ENCODE measurements around the gene GRK5.

GRK5 gene

DNA sequence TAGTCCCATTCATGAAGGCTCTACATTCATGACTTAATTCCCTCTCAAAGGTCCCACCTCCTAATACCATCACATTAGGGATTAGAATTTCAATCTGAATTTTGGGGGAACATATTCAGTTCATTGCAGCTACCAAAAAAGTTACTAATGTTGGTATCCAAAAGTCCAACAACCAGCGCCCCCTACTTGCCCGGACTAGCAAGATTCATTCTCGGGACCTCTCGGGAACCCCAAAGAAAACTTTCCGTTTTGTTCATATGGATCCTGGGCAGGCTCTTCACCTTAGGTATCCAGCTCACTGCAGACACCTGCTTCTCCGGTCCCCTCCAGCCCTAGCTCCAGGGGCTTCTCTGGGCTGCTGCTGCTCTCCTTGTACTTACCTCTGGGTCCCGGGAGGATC, 8.9 kb upstream of the GRK5 start:
- DNase-seq (ENCODE audit: low read depth), result no peak
- TF ChIP-seq CTCF (IDR thresholded peaks at IDR 0.05; ENCODE audit: low read length, missing control alignments), result peak; percentile 54
- H3K4me3 ChIP-seq (replicated peaks; ENCODE audit: low read depth, low read length), result no peak overlapping the region

DNA sequence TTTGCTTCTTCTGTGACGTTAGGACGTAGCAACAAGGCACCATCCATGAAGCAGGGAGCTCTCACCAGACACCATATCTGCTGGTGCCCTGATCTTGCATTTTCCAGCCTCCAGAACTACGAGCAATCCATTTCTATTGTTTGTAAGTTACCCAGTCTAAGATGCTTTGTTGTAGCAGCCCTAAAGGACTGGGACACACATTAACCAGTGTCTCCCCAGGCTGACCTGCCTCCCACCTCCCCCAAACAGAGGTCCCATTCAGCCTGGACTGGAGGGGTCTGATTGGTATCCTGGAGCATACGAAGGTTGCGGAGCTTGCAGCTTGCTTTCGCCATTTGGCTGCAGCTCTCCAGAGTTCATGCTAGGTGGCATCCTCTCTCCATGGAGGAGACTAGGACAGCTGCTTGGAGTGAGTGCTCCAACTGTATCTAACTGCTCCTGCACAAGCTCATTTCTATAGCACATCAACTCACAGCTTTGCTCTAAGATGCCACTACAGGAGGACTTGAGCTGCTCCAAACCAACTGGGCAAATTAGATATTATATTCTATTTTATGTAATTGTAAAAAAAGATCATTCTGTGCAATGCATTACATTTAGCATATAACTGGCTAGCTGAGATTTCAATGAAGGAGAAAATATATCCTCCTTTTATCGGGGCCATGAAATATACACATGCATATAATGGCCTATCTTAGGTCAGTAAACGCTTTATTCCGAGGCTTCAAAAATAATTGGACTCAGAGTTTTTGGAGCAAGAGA, 8.0 kb upstream of the GRK5 start:
- TF ChIP-seq CTCF (IDR thresholded peaks at IDR 0.05; ENCODE audit: low read length, missing control alignments), result peak; percentile 93
- peak; percentile 91 for DNase-seq (ENCODE audit: low read depth)
- H3K4me3 ChIP-seq (replicated peaks; ENCODE audit: low read depth, low read length), result no peak overlapping the region

GRCh38 chr10:119201233-119201632, 6.1 kb upstream of the GRK5 start:
- no peak for TF ChIP-seq CTCF (IDR thresholded peaks at IDR 0.05; ENCODE audit: low read length, missing control alignments)
- no peak overlapping the region for H3K4me3 ChIP-seq (replicated peaks; ENCODE audit: low read depth, low read length)
- no peak for DNase-seq (ENCODE audit: low read depth)

DNA sequence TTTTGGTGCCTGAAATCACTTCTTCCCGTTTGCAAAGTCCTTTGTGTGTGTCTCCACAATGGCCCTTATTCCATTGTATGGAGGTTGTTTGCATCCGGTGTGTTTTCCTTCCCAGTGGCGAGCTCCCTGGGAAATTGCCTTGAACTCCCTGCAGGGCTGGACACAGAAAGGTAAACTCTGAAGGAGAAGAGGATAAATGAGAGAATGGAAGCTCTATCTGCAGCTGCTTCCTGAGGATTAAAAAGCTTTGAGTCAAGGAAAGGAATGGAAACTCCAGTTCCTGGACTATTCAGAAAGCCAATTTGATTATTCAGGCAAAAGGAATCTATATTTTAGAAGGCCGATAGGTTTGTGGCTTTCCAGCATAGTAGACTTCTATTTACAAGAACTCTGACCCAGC, 4.4 kb upstream of the GRK5 start:
- DNase-seq (ENCODE audit: low read depth), result no peak
- no peak overlapping the region for H3K4me3 ChIP-seq (replicated peaks; ENCODE audit: low read depth, low read length)
- TF ChIP-seq CTCF (IDR thresholded peaks at IDR 0.05; ENCODE audit: low read length, missing control alignments), result no peak

DNA sequence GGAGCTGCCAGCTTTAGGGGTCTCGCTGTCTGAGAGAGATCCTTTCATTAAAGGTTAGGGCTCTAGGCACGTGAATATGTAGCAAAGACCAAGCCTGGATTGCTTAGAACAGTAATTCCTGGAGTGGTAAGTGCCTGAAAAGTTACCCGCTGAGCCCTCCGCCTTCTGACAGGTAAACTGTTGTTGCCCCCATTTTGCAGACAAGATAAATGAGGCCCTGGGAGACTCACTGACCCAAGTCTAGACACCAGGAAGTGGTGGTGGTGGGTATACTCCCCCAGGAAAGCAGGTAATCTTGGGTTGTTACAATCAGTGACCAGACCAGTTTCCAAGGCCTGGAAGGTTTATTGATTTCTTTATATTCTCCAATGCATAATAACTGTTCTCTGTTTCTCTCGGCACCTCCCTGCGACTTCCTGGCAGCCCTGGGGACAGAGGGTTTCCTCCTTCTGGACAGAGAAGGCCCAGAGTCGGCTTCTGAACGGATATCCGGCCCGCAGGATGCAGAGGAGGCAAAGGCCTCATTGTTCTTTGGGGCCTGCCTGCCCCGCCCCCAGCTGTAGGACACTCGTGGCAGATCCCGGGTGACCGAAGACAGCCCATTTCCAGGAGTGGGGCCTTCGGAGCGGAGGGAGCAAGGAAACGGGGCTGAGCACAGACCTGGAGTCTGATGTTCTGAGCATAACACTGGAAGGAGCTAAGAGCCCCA, 1.3 kb upstream of the GRK5 start:
- no peak for TF ChIP-seq CTCF (IDR thresholded peaks at IDR 0.05; ENCODE audit: low read length, missing control alignments)
- DNase-seq (ENCODE audit: low read depth), result peak; percentile 57
- no peak overlapping the region for H3K4me3 ChIP-seq (replicated peaks; ENCODE audit: low read depth, low read length)

- TF ChIP-seq CTCF (IDR thresholded peaks at IDR 0.05; ENCODE audit: low read length, missing control alignments), result peak; percentile 6
- peak overlapping the region; percentile 86 for H3K4me3 ChIP-seq (replicated peaks; ENCODE audit: low read depth, low read length)
- peak; percentile 73 for DNase-seq (ENCODE audit: low read depth)
These were observed 587 bp upstream of the GRK5 start for GRCh38 chr10:119206603-119207365.

All from fibroblast of pulmonary artery (primary cell).